SJSA1 (cell line): Measurements from ENCODE around the gene RANGAP1. TPM values are rescaled to one million over a fixed set of nuclear protein-coding genes. Genes with fewer than 3 reads are reported as not detected.

Source experiments
- DNase-seq, 2 experiments: peaks; one replicate each; pipeline ENCODE4 v3.0.0-alpha.2; 2015 to 2020; ENCODE audit warnings: low spot score in 2 of 2, low read depth in 1 of 2
- H3K27ac ChIP-seq: fragments of 250-450 bp; sonication (Bioruptor Pico); 2 replicates; pipeline ENCODE4 v1.5.1; 2020; ENCODE audit warnings: mild to moderate bottlenecking, moderate library complexity
- H3K27me3 ChIP-seq: fragments of 250-450 bp; sonication (Bioruptor Pico); replicated peaks from 2 replicates; pipeline ENCODE4 v1.5.1; 2020; ENCODE audit warnings: mild to moderate bottlenecking, moderate library complexity
- H3K36me3 ChIP-seq: fragments of 250-450 bp; sonication (Bioruptor Pico); 2 replicates; pipeline ENCODE4 v1.5.1; 2020; ENCODE audit warnings: mild to moderate bottlenecking
- H3K4me1 ChIP-seq: fragments of 250-450 bp; sonication (Bioruptor Pico); replicated peaks from 2 replicates; pipeline ENCODE4 v1.6.1; 2021; ENCODE audit warnings: mild to moderate bottlenecking
- H3K4me3 ChIP-seq: fragments of 250-450 bp; sonication (Bioruptor Pico); 2 replicates; pipeline ENCODE4 v1.5.1; 2020; ENCODE audit warnings: mild to moderate bottlenecking
- H3K9me3 ChIP-seq: fragments of 250-450 bp; sonication (Bioruptor Pico); replicated peaks from 2 replicates; pipeline ENCODE4 v1.5.1; 2020; ENCODE audit warnings: mild to moderate bottlenecking
- total RNA-seq: library from RNA; depleted of rRNA; stranded (reverse); fragments of >200 nt; shearing (Covaris generic); gene quantifications from 2 replicates; pipeline ENCODE4 v1.2.3, GENCODE V29; 2014

RANGAP1 gene
- total RNA-seq, 1 experiment from 2014 or later, result 172 TPM

GRCh38 chr22:41288245-41288946, 2.4 kb upstream of the RANGAP1 start:
- H3K36me3 ChIP-seq, result peaks cover 26% of the 10 kb centered on the region
- no peak overlapping the region for H3K4me3 ChIP-seq
- H3K9me3 ChIP-seq, result no peaks in the 10 kb centered on the region
- peak; percentile 71 to 87 for DNase-seq
- H3K4me1 ChIP-seq, result peaks cover 79% of the 10 kb centered on the region
- H3K27me3 ChIP-seq, result no peaks in the 10 kb centered on the region
- H3K27ac ChIP-seq, result peak overlapping the region; percentile 91

- no peaks in the 10 kb centered on the region for H3K27me3 ChIP-seq
- peaks cover 74% of the 10 kb centered on the region for H3K4me1 ChIP-seq
- peaks cover 43% of the 10 kb centered on the region for H3K36me3 ChIP-seq
- H3K9me3 ChIP-seq, result no peaks in the 10 kb centered on the region
- peak overlapping the region; percentile 66 for H3K27ac ChIP-seq
- DNase-seq, result no peak
- H3K4me3 ChIP-seq, result peak overlapping the region; percentile 78
Observed at GRCh38 chr22:41286639-41287091, 678 bp upstream of the RANGAP1 start.

GRCh38 chr22:41285441-41285819, 557 bp downstream of the RANGAP1 start:
- peak; percentile 89 to 95 for DNase-seq
- Histone ChIP-seq H3K4me3 (peak overlapping the region; percentile 78), H3K36me3 (peaks cover 55% of the 10 kb centered on the region), H3K9me3 (no peaks in the 10 kb centered on the region), H3K27me3 (no peaks in the 10 kb centered on the region), H3K27ac (peak overlapping the region; percentile 92), H3K4me1 (peaks cover 63% of the 10 kb centered on the region)

GRCh38 chr22:41284465-41284864, 1.5 kb downstream of the RANGAP1 start:
- Histone ChIP-seq H3K9me3 (no peaks in the 10 kb centered on the region), H3K36me3 (peaks cover 65% of the 10 kb centered on the region), H3K4me1 (peaks cover 53% of the 10 kb centered on the region), H3K27ac (peak overlapping the region; percentile 92), H3K4me3 (no peak overlapping the region; the same call in 1 of the 2 replicates), H3K27me3 (no peaks in the 10 kb centered on the region)
- no peak for DNase-seq

- no peak for DNase-seq
- H3K4me1 ChIP-seq, result peaks cover 22% of the 10 kb centered on the region
- no peak overlapping the region for H3K27ac ChIP-seq
- no peak overlapping the region for H3K4me3 ChIP-seq
- H3K36me3 ChIP-seq, result peaks cover 97% of the 10 kb centered on the region
- no peaks in the 10 kb centered on the region for H3K9me3 ChIP-seq
- no peaks in the 10 kb centered on the region for H3K27me3 ChIP-seq
Observed at GRCh38 chr22:41280854-41281253, 5.1 kb downstream of the RANGAP1 start.

- DNase-seq, result no peak
- Histone ChIP-seq H3K27ac (no peak overlapping the region), H3K4me1 (peaks cover 16% of the 10 kb centered on the region), H3K4me3 (no peak overlapping the region), H3K36me3 (peaks cover 97% of the 10 kb centered on the region), H3K27me3 (no peaks in the 10 kb centered on the region), H3K9me3 (no peaks in the 10 kb centered on the region)
Observed at GRCh38 chr22:41280065-41280464, 5.9 kb downstream of the RANGAP1 start.

GRCh38 chr22:41274856-41275255, 11.1 kb downstream of the RANGAP1 start:
- H3K4me3 ChIP-seq, result no peak overlapping the region
- no peaks in the 10 kb centered on the region for H3K27me3 ChIP-seq
- no peaks in the 10 kb centered on the region for H3K9me3 ChIP-seq
- peaks cover 97% of the 10 kb centered on the region for H3K36me3 ChIP-seq
- DNase-seq, result no peak
- no peak overlapping the region for H3K27ac ChIP-seq
- no peaks in the 10 kb centered on the region for H3K4me1 ChIP-seq

GRCh38 chr22:41273128-41273527, 12.9 kb downstream of the RANGAP1 start:
- no peak for DNase-seq
- Histone ChIP-seq H3K9me3 (no peaks in the 10 kb centered on the region), H3K27me3 (no peaks in the 10 kb centered on the region), H3K4me1 (no peaks in the 10 kb centered on the region), H3K4me3 (no peak overlapping the region), H3K36me3 (peaks cover 97% of the 10 kb centered on the region), H3K27ac (no peak overlapping the region)

- H3K27me3 ChIP-seq, result no peaks in the 10 kb centered on the region
- H3K36me3 ChIP-seq, result peaks cover 100% of the 10 kb centered on the region
- DNase-seq, result no peak
- H3K27ac ChIP-seq, result no peak overlapping the region
- no peaks in the 10 kb centered on the region for H3K4me1 ChIP-seq
- no peak overlapping the region for H3K4me3 ChIP-seq
- H3K9me3 ChIP-seq, result no peaks in the 10 kb centered on the region
Observed at GRCh38 chr22:41271787-41272186, 14.2 kb downstream of the RANGAP1 start.

GRCh38 chr22:41267958-41268357, 18.0 kb downstream of the RANGAP1 start:
- peaks cover 100% of the 10 kb centered on the region for H3K36me3 ChIP-seq
- no peak for DNase-seq

GRCh38 chr22:41264408-41264941, 21.5 kb downstream of the RANGAP1 start:
- DNase-seq, result no peak
- Histone ChIP-seq H3K4me1 (no peaks in the 10 kb centered on the region), H3K27me3 (no peaks in the 10 kb centered on the region), H3K36me3 (peaks cover 100% of the 10 kb centered on the region), H3K4me3 (no peak overlapping the region), H3K9me3 (no peaks in the 10 kb centered on the region), H3K27ac (no peak overlapping the region)

More at GRCh38 chr22:41267958-41268357, 18.0 kb downstream of the RANGAP1 start:
- Histone ChIP-seq H3K4me3 (no peak overlapping the region), H3K27me3 (no peaks in the 10 kb centered on the region), H3K27ac (no peak overlapping the region), H3K4me1 (no peaks in the 10 kb centered on the region), H3K9me3 (no peaks in the 10 kb centered on the region)

GRCh38 chr22:41263704-41264103, 22.3 kb downstream of the RANGAP1 start:
- peaks cover 100% of the 10 kb centered on the region for H3K36me3 ChIP-seq
- no peaks in the 10 kb centered on the region for H3K9me3 ChIP-seq
- no peaks in the 10 kb centered on the region for H3K4me1 ChIP-seq
- H3K4me3 ChIP-seq, result no peak overlapping the region
- H3K27me3 ChIP-seq, result no peaks in the 10 kb centered on the region
- H3K27ac ChIP-seq, result no peak overlapping the region
- no peak for DNase-seq

- Histone ChIP-seq H3K27me3 (no peaks in the 10 kb centered on the region), H3K4me1 (peaks cover 9% of the 10 kb centered on the region), H3K4me3 (no peak overlapping the region), H3K9me3 (no peaks in the 10 kb centered on the region), H3K36me3 (peaks cover 100% of the 10 kb centered on the region), H3K27ac (no peak overlapping the region)
- DNase-seq, result no peak
Observed at GRCh38 chr22:41262250-41262765, 23.7 kb downstream of the RANGAP1 start.

GRCh38 chr22:41261541-41262249, 24.3 kb downstream of the RANGAP1 start:
- Histone ChIP-seq H3K36me3 (peaks cover 100% of the 10 kb centered on the region), H3K27ac (no peak overlapping the region), H3K4me3 (no peak overlapping the region), H3K4me1 (peaks cover 15% of the 10 kb centered on the region), H3K27me3 (no peaks in the 10 kb centered on the region), H3K9me3 (no peaks in the 10 kb centered on the region)
- DNase-seq, result no peak
